Skeletal muscle cell (primary cell): ENCODE measurements around the gene RTP5.

Experiments
- DNase-seq: peaks from one replicate; pipeline ENCODE4 v3.0.0-alpha.2; 2010; ENCODE audit warnings: low read depth
- H3K4me3 ChIP-seq: 2 replicates; pipeline ENCODE4 v1.5.1; 2011; ENCODE audit warnings: low read depth, mild to moderate bottlenecking, control low read depth, low read length, moderate library complexity

Gene RTP5

DNA sequence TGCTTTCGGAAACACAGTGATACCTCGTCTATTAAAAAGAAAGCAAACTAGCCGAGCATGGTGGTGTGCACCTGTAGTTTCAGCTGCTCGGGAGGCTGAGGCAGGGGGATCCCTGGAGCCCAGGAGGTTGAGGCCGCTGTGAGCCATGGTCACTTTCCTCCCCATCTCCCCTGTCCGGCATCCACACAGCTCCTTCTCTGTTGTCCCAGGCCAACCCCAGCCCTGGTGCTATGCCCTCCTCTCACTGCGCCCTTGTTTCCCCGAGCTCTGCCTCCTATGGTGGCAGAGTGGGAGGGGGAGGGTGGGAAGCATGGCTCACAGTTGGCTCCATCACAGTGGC, 15.4 kb downstream of the RTP5 start:
- DNase-seq, result no peak
- H3K4me3 ChIP-seq, result no peak overlapping the region

- no peak for DNase-seq
- no peak overlapping the region for H3K4me3 ChIP-seq
Measured at GRCh38 chr2:241885291-241885945, 15.9 kb downstream of the RTP5 start.

- no peak overlapping the region for H3K4me3 ChIP-seq
- DNase-seq, result no peak
Measured at GRCh38 chr2:241885946-241886643, 16.6 kb downstream of the RTP5 start.

GRCh38 chr2:241886840-241887447, 17.4 kb downstream of the RTP5 start:
- H3K4me3 ChIP-seq, result no peak overlapping the region
- DNase-seq, result no peak

DNA sequence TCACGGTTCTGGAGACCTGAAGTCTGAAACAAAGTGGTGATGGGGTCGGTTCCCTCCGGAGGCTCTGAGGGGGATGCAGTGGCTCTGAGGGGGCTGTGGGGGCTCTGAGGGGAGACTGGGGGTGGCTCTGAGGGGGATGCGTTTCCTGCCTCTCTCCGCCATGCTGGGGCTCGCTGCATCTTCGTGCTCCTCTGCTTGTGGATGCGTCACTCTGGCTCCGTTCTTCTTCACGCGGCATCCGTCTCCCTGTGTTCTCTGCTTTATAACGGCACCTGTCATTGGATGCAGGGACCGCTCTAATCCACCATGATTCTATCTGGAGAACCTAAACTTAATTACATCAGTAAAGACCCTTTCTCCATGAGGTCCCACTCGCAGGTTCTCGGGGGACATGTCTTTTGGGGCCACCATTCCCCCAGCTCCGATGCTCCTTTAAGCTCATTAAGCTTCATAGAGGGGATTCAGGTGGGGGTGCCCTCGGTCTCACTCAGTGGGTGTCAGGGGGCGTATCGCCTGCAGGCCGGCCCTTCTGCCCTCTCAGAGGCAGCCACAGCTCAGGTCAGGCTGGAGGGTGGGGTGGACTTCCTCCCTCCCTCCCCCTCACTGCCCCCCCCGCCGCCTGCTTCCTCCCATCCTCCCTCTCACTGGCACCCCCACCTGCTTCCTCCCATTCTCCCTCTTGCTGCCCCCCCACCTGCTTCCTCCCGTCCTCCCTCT, 18.4 kb downstream of the RTP5 start:
- H3K4me3 ChIP-seq, result no peak overlapping the region
- no peak for DNase-seq

GRCh38 chr2:241888641-241889040, 19.1 kb downstream of the RTP5 start:
- H3K4me3 ChIP-seq, result no peak overlapping the region
- DNase-seq, result no peak

- DNase-seq, result no peak
- no peak overlapping the region for H3K4me3 ChIP-seq
Measured at GRCh38 chr2:241890524-241891235, 21.2 kb downstream of the RTP5 start.

- DNase-seq, result no peak
- H3K4me3 ChIP-seq, result no peak overlapping the region
Measured at GRCh38 chr2:241891315-241891987, 21.9 kb downstream of the RTP5 start.

DNA sequence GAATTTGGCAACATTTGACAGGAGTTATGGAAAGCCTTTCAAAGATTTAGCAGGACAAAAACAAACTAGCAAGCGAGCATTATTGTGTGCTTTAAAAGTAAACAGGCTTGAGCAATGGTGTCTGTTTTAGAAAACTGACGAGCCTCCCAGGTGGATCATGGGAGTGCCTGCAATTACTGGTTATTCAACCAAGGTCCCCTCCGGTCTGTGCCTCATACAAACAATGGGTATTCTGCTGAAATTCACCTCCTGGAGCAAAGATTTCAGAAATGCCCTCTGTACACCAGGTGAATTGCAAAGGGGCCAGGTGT, 22.4 kb downstream of the RTP5 start:
- no peak overlapping the region for H3K4me3 ChIP-seq
- no peak for DNase-seq

DNA sequence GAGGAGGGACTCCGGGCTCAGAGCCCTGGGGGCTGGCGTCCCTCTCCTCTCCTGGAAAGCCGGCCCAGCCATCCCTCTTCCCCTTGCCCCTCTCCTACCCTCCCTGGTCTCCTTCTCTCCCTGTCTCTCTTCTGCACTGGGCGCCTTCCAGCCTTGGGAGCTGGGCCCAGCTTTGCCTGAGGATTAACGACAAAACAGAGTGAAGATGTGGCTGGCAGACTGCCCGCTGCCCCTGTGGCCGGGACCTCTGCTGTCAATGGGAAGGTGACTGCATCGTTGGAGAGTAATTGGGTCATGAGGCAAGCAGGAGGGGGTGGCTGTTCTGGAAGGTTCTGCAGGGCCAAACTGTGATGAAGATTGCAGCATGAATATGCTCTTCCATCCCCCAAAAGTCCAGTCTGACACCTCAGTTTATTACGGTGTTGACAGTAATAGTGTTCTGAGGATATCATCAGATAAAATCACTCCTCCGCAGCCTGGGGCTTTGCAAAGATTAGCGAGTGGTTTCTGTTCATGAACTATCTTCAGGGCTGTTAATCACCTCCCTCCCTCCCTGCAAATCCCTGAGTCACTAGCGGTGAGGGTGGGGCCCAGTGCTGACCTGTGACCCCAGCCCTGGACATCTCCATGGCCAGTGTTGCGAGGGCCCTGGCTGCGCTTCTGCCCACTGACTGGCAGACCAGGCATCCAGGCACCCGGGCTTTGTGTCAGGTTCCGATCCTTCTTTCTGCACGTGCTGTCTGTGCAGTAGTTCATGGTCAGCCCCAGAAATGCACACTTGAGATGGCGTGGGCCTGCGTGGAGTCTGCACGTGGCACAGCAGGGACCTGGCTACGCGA, 23.0 kb downstream of the RTP5 start:
- H3K4me3 ChIP-seq, result no peak overlapping the region
- peak; percentile 52 for DNase-seq

GRCh38 chr2:241893265-241893664, 23.7 kb downstream of the RTP5 start:
- DNase-seq, result no peak

GRCh38 chr2:241894056-241894641, 24.6 kb downstream of the RTP5 start:
- DNase-seq, result no peak
- H3K4me3 ChIP-seq, result no peak overlapping the region

More at GRCh38 chr2:241893265-241893664, 23.7 kb downstream of the RTP5 start:
- no peak overlapping the region for H3K4me3 ChIP-seq

DNA sequence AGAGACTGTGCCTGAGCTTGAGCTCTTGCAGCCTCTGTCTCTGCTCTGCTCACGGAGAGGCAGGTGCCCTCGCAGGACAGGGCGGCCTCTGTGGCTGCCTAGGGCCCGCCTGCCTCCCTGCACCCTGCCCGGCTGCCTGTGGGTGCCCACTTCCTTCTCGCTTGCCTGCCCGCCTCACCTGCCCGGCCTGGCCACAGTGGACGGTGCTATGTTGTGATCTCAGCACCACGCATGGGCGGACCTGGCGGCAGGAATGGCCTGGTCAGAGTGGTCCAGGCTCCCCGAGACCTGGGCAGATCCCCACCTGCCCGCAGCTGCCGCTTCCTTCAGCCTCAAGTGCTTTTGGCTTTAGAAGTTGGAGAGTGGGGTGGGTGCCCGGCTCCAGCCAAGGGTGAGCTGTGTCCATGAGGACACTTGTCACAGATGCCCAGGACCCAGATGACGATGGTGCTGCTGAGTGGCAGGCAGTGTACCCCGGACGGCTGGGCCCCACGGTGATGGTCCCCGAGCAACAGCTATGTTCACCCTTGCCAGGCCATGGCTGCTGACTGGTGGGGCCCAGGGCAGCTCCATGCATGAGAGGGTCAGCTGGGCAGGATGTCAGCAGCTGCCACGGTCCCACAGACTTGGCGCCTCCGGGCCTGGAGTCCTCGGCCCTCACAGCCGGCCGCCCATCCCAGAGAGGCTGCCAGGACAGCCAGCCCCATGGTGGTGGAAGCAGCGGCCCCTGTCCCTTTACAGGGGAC, 25.3 kb downstream of the RTP5 start:
- no peak overlapping the region for H3K4me3 ChIP-seq
- DNase-seq, result no peak

GRCh38 chr2:241895427-241895711, 25.8 kb downstream of the RTP5 start:
- DNase-seq, result no peak
- no peak overlapping the region for H3K4me3 ChIP-seq

GRCh38 chr2:241895712-241896641, 26.4 kb downstream of the RTP5 start:
- DNase-seq, result no peak
- H3K4me3 ChIP-seq, result no peak overlapping the region

GRCh38 chr2:241896746-241897201, 27.2 kb downstream of the RTP5 start:
- H3K4me3 ChIP-seq, result no peak overlapping the region
- DNase-seq, result no peak
